Rectal smooth muscle tissue (tissue), 1 donor: ENCODE measurements around the gene APP.

Source experiments
- H3K27ac ChIP-seq: one replicate; pipeline ENCODE4 v1.7.0; 2013; ENCODE audit warnings: low read depth, low read length, inconsistent platforms
- H3K27me3 ChIP-seq: one replicate; pipeline ENCODE4 v1.7.0; 2013; ENCODE audit warnings: low read length; ENCODE audit not compliant: control insufficient read depth, insufficient read depth
- H3K36me3 ChIP-seq: one replicate; pipeline ENCODE4 v1.7.0; 2013; ENCODE audit warnings: low read length; ENCODE audit not compliant: control insufficient read depth, insufficient read depth
- H3K4me1 ChIP-seq: one replicate; pipeline ENCODE4 v1.7.0; 2013; ENCODE audit warnings: low read length; ENCODE audit not compliant: control insufficient read depth, insufficient read depth
- H3K4me3 ChIP-seq: one replicate; pipeline ENCODE4 v1.7.0; 2013; ENCODE audit warnings: low read length
- H3K9ac ChIP-seq: one replicate; pipeline ENCODE4 v1.7.0; 2013; ENCODE audit warnings: low read length

The APP gene

DNA sequence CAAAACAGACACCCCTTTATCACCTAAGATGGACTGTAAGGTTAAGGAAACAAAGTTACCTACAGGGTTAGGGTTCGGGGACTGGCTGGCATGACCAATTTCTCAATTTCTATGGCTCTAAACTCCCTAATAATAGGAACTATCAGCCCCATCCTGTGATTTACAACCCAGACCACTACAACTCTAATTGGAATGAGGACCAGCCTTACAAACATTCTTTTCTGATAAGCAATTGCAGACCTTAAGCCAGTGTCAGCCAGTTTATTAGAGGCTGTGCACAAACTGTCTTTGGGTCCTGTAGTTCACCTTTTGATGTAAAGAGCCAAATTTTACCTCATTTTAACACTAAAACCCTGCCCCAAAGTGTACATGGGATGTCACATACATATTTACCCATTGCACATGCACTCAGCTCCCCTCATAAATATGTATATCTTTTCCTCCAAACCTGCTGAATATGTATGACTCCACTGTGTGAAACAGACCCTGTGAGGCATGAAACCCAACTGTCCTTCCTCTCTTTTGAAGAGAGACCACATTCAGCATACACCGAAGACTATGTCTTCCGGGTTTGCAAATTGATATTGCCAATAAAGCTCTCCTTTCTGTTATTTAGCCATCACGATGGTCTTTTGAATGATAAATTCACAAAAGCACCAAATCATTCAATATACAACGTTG is 7.3 kb upstream of the APP start:
- Histone ChIP-seq H3K27me3 (no peaks in the 10 kb centered on the region), H3K4me3 (no peak overlapping the region), H3K4me1 (no peaks in the 10 kb centered on the region), H3K27ac (no peak overlapping the region), H3K36me3 (no peaks in the 10 kb centered on the region), H3K9ac (no peak overlapping the region)

DNA sequence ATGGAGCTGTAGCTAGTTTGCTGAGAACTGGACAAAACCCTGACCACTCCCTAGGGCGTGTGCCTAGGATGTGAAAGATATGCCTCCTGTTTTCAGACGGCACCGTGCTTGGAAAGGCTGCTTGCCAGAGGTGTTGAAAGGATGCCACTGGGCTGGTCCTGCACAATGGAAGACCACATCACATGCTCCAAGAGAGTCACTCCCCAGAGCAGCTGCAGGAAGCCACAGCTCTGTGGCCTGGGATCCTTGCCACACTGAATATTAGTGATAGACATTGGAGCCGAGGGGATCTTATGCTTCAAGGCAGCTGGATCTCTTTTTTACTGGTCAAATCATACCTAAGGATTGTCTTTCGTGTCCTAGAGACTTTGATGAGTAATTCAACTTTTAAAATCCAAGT is 6.6 kb upstream of the APP start:
- Histone ChIP-seq H3K9ac (no peak overlapping the region), H3K27ac (no peak overlapping the region), H3K27me3 (no peaks in the 10 kb centered on the region), H3K36me3 (no peaks in the 10 kb centered on the region), H3K4me1 (no peaks in the 10 kb centered on the region), H3K4me3 (no peak overlapping the region)

DNA sequence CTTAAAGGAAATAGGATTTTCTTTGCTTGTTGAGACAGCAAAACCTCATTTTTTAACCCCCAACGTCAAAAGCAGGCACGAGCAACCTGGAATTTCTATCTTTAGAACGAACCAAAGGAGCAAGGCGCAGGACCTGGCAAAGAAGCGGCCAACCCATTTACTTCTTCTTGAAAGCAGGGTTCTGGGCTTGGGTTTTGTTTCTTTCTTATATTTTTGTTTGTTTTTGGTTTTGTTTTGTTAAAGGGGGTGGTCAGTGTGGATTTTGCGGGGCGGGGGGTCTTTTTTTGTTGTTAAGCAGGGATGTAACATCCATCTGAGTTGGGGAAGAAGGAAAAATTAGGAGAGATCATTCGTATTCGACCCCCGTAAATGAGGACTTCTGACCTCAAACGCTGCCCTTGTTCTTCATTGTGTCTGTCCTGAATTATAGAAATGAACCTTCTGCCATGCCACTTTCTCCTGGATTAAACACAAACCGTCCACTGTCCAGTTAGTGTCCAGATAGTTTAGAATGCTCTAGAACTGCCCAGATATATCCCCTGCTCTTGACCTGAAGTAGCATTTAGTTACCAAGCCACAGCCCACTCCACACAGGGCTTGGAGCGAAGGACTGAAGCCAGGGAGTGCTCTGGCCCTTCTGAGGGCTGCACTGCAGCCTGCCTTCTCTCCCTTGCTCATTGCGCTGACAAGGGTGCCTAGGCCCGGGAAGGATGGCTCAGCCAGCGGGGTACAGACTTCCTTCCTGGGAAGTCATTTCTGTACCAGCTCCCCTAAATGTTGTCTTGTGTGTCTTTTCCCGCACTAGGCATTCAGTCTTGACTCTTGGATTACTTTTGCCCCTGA is 909 bp upstream of the APP start:
- H3K9ac ChIP-seq = no peak overlapping the region
- peak overlapping the region; percentile 88 for H3K4me3 ChIP-seq
- no peak overlapping the region for H3K27ac ChIP-seq

DNA sequence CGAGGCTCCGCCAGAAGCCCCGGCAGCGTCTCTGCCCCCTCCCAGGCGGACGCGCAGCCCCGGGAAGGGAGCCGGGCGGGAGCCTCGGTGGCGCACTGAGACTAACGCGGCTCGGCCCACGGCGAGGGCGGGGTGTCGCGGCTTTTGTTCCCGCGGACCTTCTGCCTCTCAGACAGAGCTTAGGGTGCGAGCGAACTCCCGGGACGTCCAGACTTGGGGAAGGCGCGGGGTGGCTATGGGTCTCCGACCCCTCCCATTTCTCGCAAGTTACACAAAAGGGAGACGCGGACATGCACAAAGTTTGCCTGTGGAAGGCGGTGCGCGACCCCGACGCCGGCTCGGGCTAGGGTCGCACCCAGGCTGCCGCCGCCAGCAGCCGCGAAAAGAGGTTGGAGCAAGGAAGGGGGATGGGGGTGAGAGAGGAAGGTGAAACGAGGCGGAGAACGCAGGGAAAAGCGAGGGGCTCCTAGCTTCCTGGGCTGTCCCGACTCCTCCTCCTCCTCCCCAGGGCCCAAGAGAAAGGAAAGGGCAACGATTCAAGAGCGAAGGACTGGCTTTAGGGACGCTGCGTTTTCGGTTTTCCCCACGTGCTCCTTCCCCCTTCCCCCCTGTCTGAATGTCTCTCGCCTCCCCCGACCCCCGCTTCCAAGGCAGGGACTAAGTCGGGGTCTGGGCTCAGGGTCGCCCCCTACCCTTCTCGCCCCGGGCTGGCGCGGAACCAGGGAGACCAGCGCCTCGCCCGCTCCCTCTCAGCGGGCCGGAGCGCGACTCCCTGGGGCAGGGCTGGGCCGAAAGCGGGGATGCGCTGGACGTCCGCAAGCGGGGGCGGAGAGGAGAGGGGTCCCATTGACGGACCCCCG is 729 bp downstream of the APP start:
- no peaks in the 10 kb centered on the region for H3K36me3 ChIP-seq
- H3K4me3 ChIP-seq = peak overlapping the region; percentile 88
- no peaks in the 10 kb centered on the region for H3K27me3 ChIP-seq
- peaks cover 19% of the 10 kb centered on the region for H3K4me1 ChIP-seq
- peak overlapping the region; percentile 88 for H3K27ac ChIP-seq
- H3K9ac ChIP-seq = peak overlapping the region; percentile 64

More for the DNA sequence above, 909 bp upstream of the APP start:
- Histone ChIP-seq H3K36me3 (no peaks in the 10 kb centered on the region), H3K4me1 (peaks cover 13% of the 10 kb centered on the region), H3K27me3 (no peaks in the 10 kb centered on the region)

DNA sequence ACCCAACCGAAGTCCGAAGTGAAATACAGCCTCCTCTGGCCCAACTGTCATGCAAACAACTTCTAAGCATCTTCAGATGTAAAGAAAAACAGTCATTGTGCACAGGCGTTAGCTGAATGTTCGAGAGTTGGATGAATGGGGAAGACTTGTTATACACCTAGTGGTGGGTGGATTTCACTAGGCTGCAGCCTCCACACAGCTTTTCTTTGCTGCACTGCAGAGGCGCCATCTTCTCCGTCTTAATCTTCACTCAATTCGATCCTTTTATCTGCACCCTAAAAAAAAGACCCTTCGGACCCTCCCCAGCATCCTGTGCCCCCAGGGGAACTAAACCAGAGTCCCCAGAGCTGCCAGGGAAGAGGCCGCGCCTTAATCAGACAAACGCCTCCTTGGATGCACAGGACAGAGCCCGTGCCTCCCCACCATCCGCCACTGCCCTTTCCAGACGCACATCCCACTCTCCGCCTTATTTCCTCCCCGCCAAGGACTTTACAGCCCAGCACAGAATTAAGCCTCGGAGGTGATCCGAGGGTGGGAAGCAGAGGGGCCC is 1.4 kb downstream of the APP start:
- H3K9ac ChIP-seq = peak overlapping the region; percentile 64
- H3K4me1 ChIP-seq = peaks cover 19% of the 10 kb centered on the region

DNA sequence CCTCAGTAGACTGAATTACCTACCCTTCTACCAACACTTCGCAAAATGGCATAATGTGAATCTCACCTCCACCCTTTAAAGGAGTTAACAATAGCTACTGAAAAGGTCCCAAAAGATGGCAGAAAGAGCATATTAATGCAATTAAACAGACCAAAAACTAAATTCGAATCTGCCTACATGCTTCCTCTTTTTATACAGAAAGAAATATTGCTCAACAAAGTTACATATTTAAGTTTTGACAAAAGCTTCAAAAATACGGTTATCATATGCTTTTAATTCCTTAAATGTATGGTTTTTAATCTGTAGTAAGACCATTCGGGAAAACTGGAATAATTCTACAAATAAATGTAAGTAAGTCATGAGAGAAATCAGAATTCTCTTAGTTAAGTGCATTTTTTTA is 2.2 kb downstream of the APP start:
- H3K27ac ChIP-seq = no peak overlapping the region
- no peak overlapping the region for H3K9ac ChIP-seq
- peak overlapping the region; percentile 88 for H3K4me3 ChIP-seq
- no peaks in the 10 kb centered on the region for H3K36me3 ChIP-seq
- H3K27me3 ChIP-seq = no peaks in the 10 kb centered on the region
- H3K4me1 ChIP-seq = peaks cover 19% of the 10 kb centered on the region

More for the DNA sequence above, 1.4 kb downstream of the APP start:
- peak overlapping the region; percentile 88 for H3K27ac ChIP-seq
- peak overlapping the region; percentile 88 for H3K4me3 ChIP-seq
- no peaks in the 10 kb centered on the region for H3K27me3 ChIP-seq
- H3K36me3 ChIP-seq = no peaks in the 10 kb centered on the region

DNA sequence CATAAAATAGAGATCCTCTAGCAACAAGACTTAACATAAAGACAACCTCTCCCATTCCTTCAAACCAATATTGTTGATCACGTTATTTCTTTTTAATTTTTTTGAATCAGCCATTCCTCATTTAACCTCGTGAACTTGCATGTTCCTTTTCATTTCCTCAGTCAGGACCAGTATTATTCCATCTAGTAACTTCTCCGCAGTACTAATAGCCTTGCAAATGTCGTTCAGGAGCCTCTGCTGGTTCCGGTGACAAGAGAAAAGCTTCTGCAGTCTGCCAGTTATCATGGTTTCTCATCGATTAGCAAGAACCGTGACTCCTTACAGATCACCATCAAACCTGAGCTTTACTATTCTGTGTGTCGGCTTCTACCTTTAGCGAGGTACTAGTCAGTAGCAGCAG is 3.0 kb downstream of the APP start:
- H3K27me3 ChIP-seq = no peaks in the 10 kb centered on the region
- no peak overlapping the region for H3K9ac ChIP-seq
- H3K27ac ChIP-seq = no peak overlapping the region
- H3K36me3 ChIP-seq = no peaks in the 10 kb centered on the region
- peaks cover 19% of the 10 kb centered on the region for H3K4me1 ChIP-seq
- H3K4me3 ChIP-seq = no peak overlapping the region

DNA sequence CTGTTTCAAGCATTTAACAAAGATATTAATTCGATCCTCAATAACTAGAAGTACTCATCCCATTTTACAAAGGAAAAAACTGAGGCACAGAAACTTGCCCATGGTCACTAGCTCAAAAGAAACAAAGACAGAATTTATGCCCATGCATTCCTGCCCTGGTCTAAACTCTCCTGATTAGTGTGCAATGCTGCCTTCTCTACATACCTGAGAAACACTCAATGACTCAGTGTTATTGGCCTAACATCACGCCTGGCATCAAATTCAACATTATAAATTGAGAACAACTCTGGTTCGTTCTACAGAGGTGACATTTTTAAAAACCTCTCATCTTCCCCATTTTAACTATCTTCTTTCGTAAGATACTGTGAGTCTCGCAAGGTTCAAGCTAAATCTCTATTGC is 5.2 kb downstream of the APP start:
- no peaks in the 10 kb centered on the region for H3K36me3 ChIP-seq
- no peak overlapping the region for H3K27ac ChIP-seq
- H3K9ac ChIP-seq = no peak overlapping the region
- no peak overlapping the region for H3K4me3 ChIP-seq
- H3K4me1 ChIP-seq = peaks cover 15% of the 10 kb centered on the region
- no peaks in the 10 kb centered on the region for H3K27me3 ChIP-seq

DNA sequence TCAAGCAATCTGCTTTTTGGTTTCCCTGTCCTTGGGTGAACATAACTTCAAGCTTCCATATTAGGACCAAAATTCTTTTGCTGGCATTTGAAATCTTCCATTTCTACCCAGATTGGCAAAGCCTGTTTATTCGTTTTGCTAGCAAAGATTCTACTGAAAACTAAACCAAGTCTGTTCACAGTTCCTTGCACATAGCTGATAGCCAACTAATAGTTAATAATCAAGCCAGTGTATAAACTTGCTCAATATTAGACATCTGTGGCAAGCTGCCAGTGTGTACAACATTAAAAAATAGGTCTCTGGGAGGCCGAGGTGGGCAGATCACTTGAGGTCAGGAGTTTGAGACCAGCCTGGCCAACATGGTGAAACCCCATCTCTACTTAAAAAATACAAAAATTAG is 6.3 kb downstream of the APP start:
- no peak overlapping the region for H3K27ac ChIP-seq
- H3K4me3 ChIP-seq = no peak overlapping the region
- H3K27me3 ChIP-seq = no peaks in the 10 kb centered on the region
- no peak overlapping the region for H3K9ac ChIP-seq
- H3K36me3 ChIP-seq = no peaks in the 10 kb centered on the region
- H3K4me1 ChIP-seq = peaks cover 15% of the 10 kb centered on the region

DNA sequence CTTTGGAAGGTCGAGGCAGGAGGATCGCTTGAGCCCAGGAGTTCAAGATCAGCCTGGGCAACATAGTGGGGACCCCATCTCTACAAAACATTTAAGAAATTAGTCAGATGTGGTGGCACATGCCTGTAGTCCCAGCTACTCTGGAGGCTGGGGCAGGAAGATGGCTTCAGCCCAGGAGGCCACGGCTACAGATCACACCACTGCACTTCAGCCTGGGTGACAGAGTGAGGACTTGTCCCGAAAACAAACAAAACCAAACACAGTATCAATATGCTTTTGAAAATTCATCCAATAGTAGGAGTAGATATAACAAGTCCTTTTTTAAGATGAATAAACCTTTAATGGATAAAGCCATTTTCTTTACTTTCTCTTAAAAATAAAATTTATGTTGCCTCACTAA is 8.5 kb downstream of the APP start:
- no peaks in the 10 kb centered on the region for H3K27me3 ChIP-seq
- no peak overlapping the region for H3K9ac ChIP-seq
- peaks cover 10% of the 10 kb centered on the region for H3K4me1 ChIP-seq
- no peaks in the 10 kb centered on the region for H3K36me3 ChIP-seq
- no peak overlapping the region for H3K4me3 ChIP-seq
- H3K27ac ChIP-seq = no peak overlapping the region

DNA sequence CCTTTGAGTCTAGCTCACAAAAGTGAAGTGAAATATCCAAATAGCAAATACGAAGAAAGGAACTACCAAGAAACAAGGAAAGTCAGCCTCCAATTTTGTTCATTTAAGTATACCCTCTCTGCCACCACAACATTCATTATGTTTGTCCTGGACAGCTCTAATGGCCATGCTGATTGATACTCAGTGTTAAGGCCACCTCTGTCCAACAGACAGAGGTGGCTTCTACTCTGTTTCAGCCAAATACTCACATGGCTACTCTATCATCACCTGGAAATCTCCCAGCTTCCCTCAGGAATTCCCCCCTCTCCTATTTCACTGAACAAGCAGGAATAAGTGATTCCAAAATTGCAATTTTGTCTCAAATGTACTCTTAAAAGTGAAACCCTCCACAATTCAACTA is 10.7 kb downstream of the APP start:
- Histone ChIP-seq H3K36me3 (no peaks in the 10 kb centered on the region), H3K27ac (no peak overlapping the region), H3K27me3 (no peaks in the 10 kb centered on the region), H3K4me3 (no peak overlapping the region), H3K4me1 (no peaks in the 10 kb centered on the region), H3K9ac (no peak overlapping the region)

DNA sequence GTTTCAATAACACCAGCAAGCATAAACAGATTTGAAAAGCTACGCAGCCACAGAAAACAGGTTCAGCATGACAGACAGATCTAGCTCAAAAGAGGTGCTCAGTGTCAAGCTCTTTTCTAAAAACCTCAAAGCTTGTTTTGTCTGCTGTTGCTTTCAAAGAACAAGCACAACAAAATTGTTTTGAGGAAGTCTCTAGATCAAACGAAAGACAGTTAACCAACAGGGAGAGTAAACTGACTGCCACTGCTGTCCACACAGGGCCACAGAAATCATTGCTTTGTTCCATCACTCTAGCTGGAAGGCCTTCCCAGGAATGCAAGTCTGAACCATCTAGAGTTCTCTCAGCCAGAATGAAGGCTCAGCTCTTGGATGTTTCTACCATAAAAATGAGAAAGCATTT is 12.8 kb downstream of the APP start:
- Histone ChIP-seq H3K4me1 (no peaks in the 10 kb centered on the region), H3K36me3 (no peaks in the 10 kb centered on the region), H3K9ac (no peak overlapping the region), H3K27me3 (no peaks in the 10 kb centered on the region), H3K27ac (no peak overlapping the region), H3K4me3 (no peak overlapping the region)
